HCT116 (cell line): Measurements from ENCODE around the gene ARHGAP9. TPM values are rescaled to one million over a fixed set of nuclear protein-coding genes. Genes with fewer than 3 reads are reported as not detected.
"Not testable (repeated sequence)": the region's sequence is repeated elsewhere in the genome, so short reads cannot be mapped to it uniquely, and the experiment has no call there.

Experiments used
- ATAC-seq: fragments of 200-7000 bp; cut with Tn5 transposase; 2 replicates; pipeline ENCODE4 v1.9.1; 2020; ENCODE audit warnings: mild to moderate bottlenecking, moderate library complexity
- BruUV-seq: library from RNA; stranded (reverse); fragments of 400-500 nt; replicated peaks from 2 replicates; lab custom pipeline; 2021; lab: Mats Ljungman, UMichigan
- CTCF ChIA-PET: fragments of 300-600 bp; sonication (Branson Sonifier 250); formaldehyde crosslinking; loops from one replicate; lab custom pipeline; 2021; ENCODE audit warnings: antibody characterized with exemption; lab: Charles Lee
- POLR2A ChIA-PET: fragments of 300-600, 350-600 bp; sonication (Branson Sonifier 250); formaldehyde crosslinking; loops from one replicate; lab custom pipeline; 2021; ENCODE audit warnings: antibody characterized with exemption; lab: Charles Lee
- RAD21 ChIA-PET, 2 experiments: fragments of 300-600 bp; sonication (Branson Sonifier 250); formaldehyde crosslinking; loops; one replicate each; lab custom pipeline; 2023; ENCODE audit warnings: low total read pairs in 2 of 2; ENCODE audit not compliant: uncharacterized antibody in 2 of 2, unreplicated experiment in 2 of 2, low non-redundant PET in 1 of 2; lab: Charles Lee
- DNase-seq: peaks from one replicate; pipeline ENCODE4 v3.0.0-alpha.2; 2010; ENCODE audit warnings: low read depth, low spot score
- H2AFZ ChIP-seq: fragments of 200-600 bp; shearing (Covaris generic), sonication (generic); 2 replicates; pipeline ENCODE4 v1.6.1; 2017; ENCODE audit warnings: low read depth, mixed run types, mixed read lengths, antibody characterized with exemption, low read length; ENCODE audit not compliant: poor library complexity, severe bottlenecking
- H3K27ac ChIP-seq: 2 replicates; pipeline ENCODE4 v1.5.1; 2012; ENCODE audit warnings: low read depth, low read length
- H3K27me3 ChIP-seq: fragments of 200-600 bp; sonication (generic); 2 replicates; pipeline ENCODE4 v1.6.1; 2016; ENCODE audit warnings: mixed run types, low read length, mixed read lengths; ENCODE audit not compliant: insufficient read depth
- H3K36me3 ChIP-seq, 2 experiments: fragments of 200-500 bp in 1 of 2; fragments of 200-600 bp in 1 of 2; sonication (Bioruptor generic) in 1 of 2; sonication (generic) in 1 of 2; 2 replicates each; pipeline versions ENCODE4 v1.5.1 to v1.6.1; 2014 to 2016; ENCODE audit warnings: low read length in 2 of 2, inconsistent platforms in 1 of 2, mixed read lengths in 1 of 2, mixed run types in 1 of 2; ENCODE audit not compliant: insufficient read depth in 2 of 2, control insufficient read depth in 1 of 2
- H3K4me1 ChIP-seq, 2 experiments: fragments of 200-600 bp in 1 of 2; sonication (generic) in 1 of 2; 2 replicates each; pipeline versions ENCODE4 v1.5.1 to v1.6.1; 2012 to 2017; ENCODE audit warnings: low read length in 2 of 2, inconsistent platforms in 1 of 2, mild to moderate bottlenecking in 1 of 2, mixed read lengths in 1 of 2, mixed run types in 1 of 2, moderate library complexity in 1 of 2; ENCODE audit not compliant: insufficient read depth in 2 of 2, control insufficient read depth in 1 of 2
- H3K4me2 ChIP-seq: fragments of 200-600 bp; sonication (generic); 2 replicates; pipeline ENCODE4 v1.6.1; 2017; ENCODE audit warnings: mixed run types, low read length, mixed read lengths
- H3K4me3 ChIP-seq, 2 experiments: fragments of 200-600 bp in 1 of 2; sonication (generic) in 1 of 2; replicated peaks in 1 of 2; 2 replicates each; pipeline ENCODE4 v1.5.1; 2011 to 2016; ENCODE audit warnings: low read length in 2 of 2, control low read depth in 1 of 2, low read depth in 1 of 2, mild to moderate bottlenecking in 1 of 2, mixed read lengths in 1 of 2, mixed run types in 1 of 2
- H3K79me2 ChIP-seq: fragments of 200-600 bp; sonication (generic); 2 replicates; pipeline ENCODE4 v1.6.1; 2017; ENCODE audit warnings: mild to moderate bottlenecking, mixed run types, low read length, moderate library complexity, mixed read lengths; ENCODE audit not compliant: insufficient read depth
- H3K9ac ChIP-seq: fragments of 200-600 bp; sonication (generic); 2 replicates; pipeline ENCODE4 v1.6.1; 2016; ENCODE audit warnings: low read length, mixed read lengths
- H3K9me2 ChIP-seq: fragments of 200-600 bp; sonication (generic), shearing (Covaris generic); 2 replicates; pipeline ENCODE4 v1.6.1; 2017; ENCODE audit warnings: mixed run types, mild to moderate bottlenecking, moderate library complexity; ENCODE audit not compliant: insufficient read depth
- H3K9me3 ChIP-seq, 2 experiments: fragments of 200-500 bp in 1 of 2; fragments of 200-600 bp in 1 of 2; sonication (Bioruptor generic) in 1 of 2; sonication (generic) in 1 of 2; 2 replicates each; pipeline ENCODE4 v1.6.1; 2014 to 2017; ENCODE audit warnings: low read length in 2 of 2, mixed read lengths in 2 of 2, inconsistent platforms in 1 of 2, low read depth in 1 of 2, mild to moderate bottlenecking in 1 of 2, mixed run types in 1 of 2, moderate library complexity in 1 of 2; ENCODE audit not compliant: control insufficient read depth in 1 of 2, insufficient read depth in 1 of 2
- H4K20me1 ChIP-seq: fragments of 200-600 bp; sonication (generic), shearing (Covaris generic); 2 replicates; pipeline ENCODE4 v1.6.1; 2017; ENCODE audit warnings: mixed run types, mild to moderate bottlenecking, moderate library complexity; ENCODE audit not compliant: insufficient read depth
- CEBPB ChIP-seq: IDR thresholded peaks from 2 replicates; pipeline ENCODE4 v1.6.1; 2012; ENCODE audit warnings: low read depth
- POLR2AphosphoS5 ChIP-seq: IDR thresholded peaks from 2 replicates; pipeline ENCODE4 v1.6.1; 2011; ENCODE audit warnings: mild to moderate bottlenecking, low read depth, low read length, moderate library complexity
- SIN3A ChIP-seq: IDR thresholded peaks from 2 replicates; pipeline ENCODE4 v1.6.1; 2012; ENCODE audit warnings: low read depth
- YY1 ChIP-seq: IDR thresholded peaks from 2 replicates; pipeline ENCODE4 v1.6.1; 2011; ENCODE audit warnings: low read length, low read depth, moderate library complexity, mild to moderate bottlenecking; ENCODE audit not compliant: insufficient replicate concordance; ENCODE audit errors: extremely low read depth
- intact Hi-C: fragments of 100-400 bp; cut with micrococcal nuclease; formaldehyde crosslinking; loops from 2 replicates; pipeline ENCODE4 v1.10.0; 2022
- total RNA-seq: library from RNA; stranded (reverse); gene quantifications from one replicate; pipeline ENCODE4 v1.2.1, GENCODE V29; 2021; ENCODE audit not compliant: unreplicated experiment
- TF ChIP-seq, protein P1 (sequence below): IDR thresholded peaks from 2 replicates; pipeline ENCODE4 v1.6.1; 2012
- TF ChIP-seq, protein P2 (sequence below): IDR thresholded peaks from 2 replicates; pipeline ENCODE4 v1.6.1; 2012

The ARHGAP9 gene
- total RNA-seq, 1 experiment from 2014 or later = 0.84 TPM

DNA sequence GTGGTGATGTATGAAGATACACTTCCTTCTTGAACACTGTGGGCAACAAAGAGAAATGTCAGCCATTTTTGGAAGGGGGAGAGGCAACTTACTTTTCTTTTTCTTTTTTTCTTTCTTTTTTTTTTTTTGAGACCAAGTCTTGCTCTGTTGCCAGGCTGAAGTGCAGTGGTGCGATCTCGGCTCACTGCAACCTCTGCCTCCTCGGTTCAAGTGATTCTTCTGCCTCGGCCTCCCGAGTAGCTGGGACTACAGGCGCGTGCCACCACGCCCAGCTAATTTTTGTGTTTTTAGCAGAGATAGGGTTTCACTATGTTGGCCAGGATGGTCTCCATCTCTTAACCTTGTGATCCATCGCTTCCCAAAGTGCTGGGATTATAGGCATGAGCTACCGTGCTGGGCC lies 38.1 kb upstream of the ARHGAP9 start:
- H3K9me2 ChIP-seq, H3K27ac ChIP-seq, H3K4me3 ChIP-seq, H3K4me2 ChIP-seq, BruUV-seq, H3K27me3 ChIP-seq, RAD21 ChIA-PET, H4K20me1 ChIP-seq, CTCF ChIA-PET, DNase-seq, H3K9me3 ChIP-seq, intact Hi-C loops, H2AFZ ChIP-seq, H3K9ac ChIP-seq, ATAC-seq: not testable (repeated sequence)
- POLR2A ChIA-PET = interaction anchor here (1.1 to 1.6 kb wide), 2 partner anchors 12 to 29 kb away, joined by 3 to 4 read pairs; no protein-coding TSS in a partner anchor
- Histone ChIP-seq H3K36me3 (peaks cover 34 to 46% of the 10 kb centered on the region in 2 experiments; a peak in 3 of 4 replicates), H3K4me1 (peaks cover 15 to 38% of the 10 kb centered on the region in 2 experiments), H3K79me2 (peaks cover 45% of the 10 kb centered on the region)

GRCh38 chr12:57517187-57517586 lies 37.5 kb upstream of the ARHGAP9 start:
- no peaks in the 10 kb centered on the region for H3K27me3 ChIP-seq
- H3K79me2 ChIP-seq = peaks cover 45% of the 10 kb centered on the region
- DNase-seq = no peak
- TF ChIP-seq YY1 (no peak), CEBPB (no peak), POLR2AphosphoS5 (peak; percentile 19), SIN3A (no peak)
- TF ChIP-seq, protein P1, sequence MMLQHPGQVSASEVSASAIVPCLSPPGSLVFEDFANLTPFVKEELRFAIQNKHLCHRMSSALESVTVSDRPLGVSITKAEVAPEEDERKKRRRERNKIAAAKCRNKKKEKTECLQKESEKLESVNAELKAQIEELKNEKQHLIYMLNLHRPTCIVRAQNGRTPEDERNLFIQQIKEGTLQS = no peak
- TF ChIP-seq, protein P2, sequence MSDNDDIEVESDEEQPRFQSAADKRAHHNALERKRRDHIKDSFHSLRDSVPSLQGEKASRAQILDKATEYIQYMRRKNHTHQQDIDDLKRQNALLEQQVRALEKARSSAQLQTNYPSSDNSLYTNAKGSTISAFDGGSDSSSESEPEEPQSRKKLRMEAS = no peak
- H3K4me2 ChIP-seq = no peak overlapping the region
- H3K36me3 ChIP-seq = peaks cover 38 to 51% of the 10 kb centered on the region in 2 experiments; a peak in 3 of 4 replicates
- H3K4me1 ChIP-seq = peaks cover 15 to 36% of the 10 kb centered on the region in 2 experiments
- no peak overlapping the region for H2AFZ ChIP-seq
- H3K9ac ChIP-seq = no peak overlapping the region
- H4K20me1 ChIP-seq = peaks cover 7% of the 10 kb centered on the region; the same call in 1 of the 2 replicates
- ChIA-PET POLR2A (interaction anchor here (0.6 to 1.6 kb wide), 5 partner anchors 12 to 30 kb away, joined by 3 to 6 read pairs (median 4); no protein-coding TSS in a partner anchor), RAD21 (interaction anchor here in 1 of 2 experiments (0.5 kb wide), 1 partner anchor 73 kb away, joined by 6 read pairs; no protein-coding TSS in a partner anchor), CTCF (no interaction called here)
- BruUV-seq = no TSS peak
- no peak for ATAC-seq
- no peaks in the 10 kb centered on the region for H3K9me2 ChIP-seq
- no peaks in the 10 kb centered on the region for H3K9me3 ChIP-seq
- intact Hi-C loops = no loop called here
- H3K27ac ChIP-seq = peak overlapping the region; percentile 45
- H3K4me3 ChIP-seq = no peak overlapping the region
